Measurements from ENCODE around the gene APOL2.
"Not testable (repeated sequence)": the region's sequence is repeated elsewhere in the genome, so short reads cannot be mapped to it uniquely, and the experiment has no call there.

The APOL2 gene

DNA sequence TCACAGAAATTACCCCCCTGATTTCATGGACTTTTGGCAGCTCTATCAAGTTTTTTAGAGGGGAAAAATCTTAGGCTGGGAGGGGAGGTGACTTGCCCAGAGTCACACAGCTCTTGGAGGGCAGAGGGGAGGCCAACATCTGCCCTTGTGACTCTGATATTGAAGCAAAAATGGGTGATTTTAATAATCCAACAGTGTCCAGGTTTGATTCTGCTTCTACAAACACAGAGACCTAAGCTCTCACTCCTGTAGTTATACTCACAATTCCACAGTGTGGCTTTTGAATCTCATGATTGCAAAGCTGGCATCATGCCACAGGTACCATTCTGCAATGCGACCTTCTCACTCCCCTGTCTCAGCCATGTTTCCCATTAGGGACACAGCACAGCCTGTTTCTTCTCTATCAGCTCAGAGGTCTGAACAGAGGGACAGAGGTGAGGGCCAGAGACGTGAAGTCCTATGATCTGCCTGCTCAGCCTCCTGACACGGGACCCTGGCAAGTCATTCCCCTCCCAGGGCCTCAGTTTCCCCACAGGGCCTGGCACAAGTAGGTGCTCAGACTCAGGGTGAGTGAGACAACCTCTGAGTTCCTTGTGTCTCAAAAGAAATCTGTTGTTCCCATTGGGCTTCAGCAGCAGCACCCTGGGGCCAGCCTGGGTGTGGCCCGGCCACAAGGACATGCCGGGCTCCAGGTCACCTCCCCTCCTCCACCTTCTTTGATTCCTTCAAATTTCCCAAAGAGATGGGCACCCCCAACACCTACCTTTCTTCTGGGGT is 766 bp downstream of the APOL2 start:
- DNase-seq: no peak

DNA sequence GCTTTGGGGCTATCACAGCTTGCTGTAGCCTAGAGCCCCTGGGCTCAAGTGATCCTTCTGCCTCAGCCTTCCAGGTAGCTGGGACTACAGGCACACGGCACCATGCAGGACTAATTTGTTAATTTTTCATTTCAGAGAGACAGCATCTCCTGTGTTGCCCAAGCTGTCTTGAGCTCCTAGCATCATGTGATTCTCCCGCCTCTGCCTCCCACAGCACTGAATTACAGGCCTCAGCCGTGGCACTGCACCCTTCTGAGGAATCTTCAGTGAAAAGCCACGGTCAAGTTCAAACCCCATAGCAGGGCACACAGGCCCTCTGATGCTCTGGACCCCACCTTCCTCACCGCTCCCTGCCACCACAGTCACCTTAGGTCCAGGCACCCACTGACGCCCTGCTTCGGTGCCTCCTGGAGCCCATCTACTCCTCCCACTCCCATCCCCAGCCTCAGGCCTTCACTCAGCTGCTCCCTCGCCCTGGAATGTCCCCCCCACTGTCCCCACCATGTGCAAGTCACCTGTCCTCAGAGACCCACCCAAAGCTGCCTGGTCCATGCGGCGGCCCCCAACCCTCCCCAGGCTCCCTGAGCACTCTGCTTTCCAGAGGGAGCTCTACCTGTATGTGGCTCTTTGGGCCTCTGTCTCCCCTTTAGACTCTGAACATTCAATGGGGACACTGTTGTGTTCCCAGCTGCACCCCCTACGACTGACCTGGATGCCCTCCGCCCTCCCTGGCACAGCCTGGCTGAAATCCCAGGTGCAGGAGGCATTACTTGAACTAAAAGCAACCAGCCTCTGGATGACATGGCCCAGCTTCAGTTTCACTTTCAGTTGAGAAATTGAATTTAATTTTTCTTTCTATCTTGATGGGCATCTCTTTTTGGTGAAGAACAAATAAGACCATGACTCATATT is 1.6 kb downstream of the APOL2 start:
- peak; percentile 47 for DNase-seq

DNA sequence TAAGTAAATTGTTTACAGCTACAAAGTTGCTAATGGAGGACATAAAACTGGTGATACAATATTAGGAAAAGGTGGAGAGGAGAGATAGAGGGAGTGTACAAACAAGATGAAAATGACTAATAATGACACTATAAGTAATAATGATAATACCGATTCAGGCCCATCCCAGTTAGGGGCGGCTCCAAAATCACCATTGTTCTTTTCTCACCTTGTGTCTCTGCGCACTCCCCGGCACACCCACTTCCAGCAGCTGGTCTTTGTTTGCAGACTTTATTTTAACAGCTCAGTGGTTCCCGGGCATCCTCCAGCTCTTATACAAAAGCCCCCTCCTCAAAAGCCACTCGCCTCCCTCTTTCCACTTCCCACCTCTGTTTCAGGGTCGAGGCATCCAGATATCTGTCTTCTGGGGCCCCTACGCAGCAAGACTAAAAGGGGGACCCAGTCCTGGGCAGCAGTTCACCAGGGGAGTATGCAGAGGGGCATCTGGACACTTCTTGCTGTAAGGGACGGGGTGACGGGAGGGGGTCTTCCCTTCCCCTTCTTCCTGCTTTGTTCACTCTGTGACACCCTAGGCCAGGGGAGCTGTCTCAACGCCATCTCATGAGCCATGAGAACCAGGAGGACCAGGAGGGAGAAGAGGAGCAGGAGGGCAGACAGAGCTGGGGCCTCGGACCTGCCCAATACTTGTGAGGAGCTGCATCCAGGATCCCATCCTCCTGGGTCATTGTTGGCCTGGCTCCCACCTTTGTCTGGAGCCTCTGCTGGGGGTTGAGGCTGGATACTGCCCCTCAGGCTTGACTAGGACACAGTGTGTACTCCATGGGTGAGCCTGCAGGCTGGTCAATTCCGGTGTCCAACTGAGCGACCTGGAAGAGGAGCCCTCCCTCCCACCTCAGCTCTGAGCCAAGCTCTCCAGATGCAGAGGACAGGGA is 2.7 kb downstream of the APOL2 start:
- no peak for DNase-seq

DNA sequence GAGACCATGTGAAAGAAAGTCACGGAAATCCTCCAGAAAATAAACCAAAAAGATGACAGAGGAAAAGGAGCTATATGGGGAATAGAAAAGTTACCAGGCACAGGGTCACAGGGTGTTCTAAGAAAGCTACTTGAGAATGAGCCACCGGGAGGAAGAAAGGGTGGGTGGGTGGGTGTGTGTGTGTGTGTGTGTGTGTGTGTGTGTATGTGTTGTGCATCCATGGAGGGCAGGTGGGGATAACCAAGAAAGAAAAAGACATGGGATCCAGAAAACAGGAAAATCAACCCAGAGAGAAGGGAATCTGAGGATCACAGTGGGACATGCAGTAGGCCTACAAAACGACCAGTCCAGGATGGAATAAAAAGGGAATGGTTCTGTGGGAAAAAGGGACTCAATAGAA is 3.7 kb downstream of the APOL2 start:
- no peak for DNase-seq

DNA sequence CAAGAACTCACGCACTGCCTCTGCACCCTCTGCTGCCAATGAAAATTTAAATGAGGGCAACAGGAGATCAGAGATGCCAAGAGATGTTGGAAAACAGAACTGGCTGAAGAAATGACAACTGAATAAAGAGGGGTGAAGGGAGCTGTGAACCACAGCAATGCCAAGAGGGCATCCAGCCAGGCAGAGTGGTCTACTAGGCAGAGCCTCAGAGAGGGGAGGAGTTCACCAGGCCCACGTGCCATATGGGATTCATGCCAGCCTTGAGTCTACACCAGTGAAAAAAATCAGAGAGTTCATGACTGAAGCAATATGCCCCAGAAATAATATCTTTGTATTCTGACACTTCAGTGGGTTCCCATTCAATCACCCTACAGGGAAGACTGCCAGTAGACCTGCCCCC is 4.4 kb downstream of the APOL2 start:
- DNase-seq: no peak

DNA sequence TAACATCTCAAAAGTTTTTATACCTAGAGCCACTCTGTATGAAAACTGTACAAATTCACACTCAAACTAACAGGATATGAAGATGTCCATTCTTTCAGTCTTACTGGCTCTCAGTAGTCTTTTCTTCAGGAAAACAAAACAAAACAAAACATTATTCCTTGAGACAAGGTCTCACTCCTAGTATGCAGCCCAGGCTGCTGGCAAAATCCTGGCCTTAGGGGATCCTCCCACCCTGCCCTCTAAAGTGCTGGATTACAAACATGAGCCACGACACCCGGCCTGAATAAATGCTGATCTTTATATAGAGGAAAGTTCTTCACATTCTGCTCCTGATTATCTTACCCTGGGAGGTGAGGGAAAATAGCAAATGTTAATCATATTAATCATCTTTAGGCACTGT is 5.1 kb downstream of the APOL2 start:
- no peak for DNase-seq

DNA sequence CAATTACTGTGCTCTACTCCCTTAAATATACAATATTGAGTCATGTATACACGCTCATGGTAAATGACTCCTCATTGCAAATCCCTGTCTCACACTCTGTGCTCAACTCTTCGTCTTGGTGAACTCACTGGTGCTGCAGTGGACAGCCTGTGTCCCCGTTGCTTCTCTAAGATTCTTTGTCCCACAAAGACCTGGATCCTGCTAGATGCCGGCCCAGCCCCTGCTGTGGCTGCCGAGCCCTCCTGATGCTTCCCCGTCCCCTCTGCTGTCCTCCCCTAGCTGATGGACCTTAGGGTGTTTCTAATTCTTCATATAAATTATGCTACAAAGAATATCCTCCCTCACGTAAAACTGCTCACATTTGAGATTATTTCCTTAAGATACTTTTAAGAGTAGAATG is 5.5 kb downstream of the APOL2 start:
- DNase-seq: no peak

DNA sequence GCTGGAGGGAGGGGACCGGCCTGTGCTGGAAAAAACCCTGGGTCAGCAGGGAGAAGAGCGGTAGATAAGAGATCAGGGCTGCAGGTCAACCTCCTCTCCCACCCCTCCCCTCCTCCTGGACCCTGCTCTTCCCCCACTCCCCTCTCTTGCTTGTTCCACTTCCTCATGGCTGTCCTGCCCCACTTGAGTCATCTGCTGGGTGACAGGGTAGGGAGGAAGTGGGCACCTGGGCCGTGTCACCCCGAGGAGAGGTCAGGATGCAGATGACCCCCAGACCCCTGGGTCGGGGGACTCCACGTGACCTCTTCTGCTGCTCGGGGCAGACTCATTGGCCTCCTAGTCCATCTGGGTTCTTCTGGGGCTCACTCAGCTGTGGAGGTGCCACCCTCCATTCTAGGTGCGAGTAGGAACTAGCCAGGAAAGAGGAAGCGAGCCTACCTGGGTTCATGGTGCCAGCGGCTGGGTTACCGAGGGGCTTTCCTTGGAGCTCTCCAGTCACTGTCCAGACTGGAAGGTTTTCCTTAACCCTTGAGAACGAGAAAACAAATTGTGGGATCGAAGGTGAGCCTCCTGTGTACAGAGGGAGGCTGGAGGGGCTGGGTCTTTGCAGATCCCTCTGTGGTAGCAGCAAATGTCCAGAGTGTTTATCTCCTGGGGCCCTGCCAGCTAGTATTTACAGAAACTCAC is 6.5 kb downstream of the APOL2 start:
- DNase-seq: no peak

DNA sequence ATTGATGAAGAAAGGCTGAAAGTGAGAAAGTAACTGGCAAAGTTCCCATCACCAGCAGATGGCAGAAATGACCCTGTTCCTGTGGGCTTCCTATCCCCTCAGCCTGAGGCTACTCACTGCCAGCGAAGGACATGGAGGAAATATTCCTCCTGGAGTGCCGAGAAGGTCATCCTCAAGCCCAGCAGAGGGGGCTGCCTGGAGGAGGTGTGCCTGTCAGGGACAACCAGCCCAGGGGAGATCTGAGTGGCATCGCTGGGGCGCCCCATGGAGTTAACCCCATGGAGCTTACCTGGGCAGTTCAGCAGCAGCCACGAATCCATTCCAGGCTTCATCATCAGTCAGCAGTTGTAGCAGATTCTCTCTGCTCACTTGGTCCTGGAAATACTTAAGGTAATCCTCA is 8.3 kb downstream of the APOL2 start:
- not testable (repeated sequence) for DNase-seq

DNA sequence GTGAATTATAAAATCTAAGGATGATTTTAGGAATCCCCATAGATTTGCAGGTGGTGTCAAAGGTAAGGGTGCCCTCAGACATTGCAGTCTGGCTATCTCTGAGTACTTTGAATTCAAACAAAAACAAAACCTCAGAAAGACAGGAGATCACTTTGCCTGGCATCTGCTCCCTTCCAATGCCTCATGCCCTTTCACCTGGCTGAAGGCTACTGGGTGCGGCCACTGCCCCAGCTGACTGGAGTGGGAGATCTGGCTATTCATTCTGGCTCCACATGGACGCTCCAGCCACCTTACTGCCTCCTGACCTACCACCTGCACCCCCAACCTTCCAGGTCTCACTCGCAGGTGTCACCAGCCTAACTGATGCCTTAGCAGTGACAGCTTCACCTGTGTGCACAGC is 9.7 kb downstream of the APOL2 start:
- DNase-seq: not testable (repeated sequence)

DNA sequence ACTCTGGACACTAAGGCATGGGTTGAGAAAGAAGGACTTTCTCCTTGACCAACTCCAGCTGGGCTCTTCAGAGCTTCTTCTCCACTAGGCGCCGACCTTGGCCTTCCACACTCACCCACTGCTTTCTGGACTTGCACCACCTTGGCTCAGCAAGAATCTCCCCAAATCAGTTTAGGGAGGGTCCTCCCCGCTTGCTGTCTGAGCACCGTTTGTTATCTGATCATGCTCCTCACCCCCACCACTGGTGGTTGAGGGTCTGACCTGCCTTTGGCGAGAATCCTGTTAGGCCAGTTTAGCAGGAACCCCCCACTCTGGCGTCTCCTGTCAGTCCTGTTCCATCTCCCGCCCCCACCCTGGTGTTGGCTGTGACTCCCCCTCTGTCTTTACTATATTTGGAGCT is 10.4 kb downstream of the APOL2 start:
- DNase-seq: no peak

DNA sequence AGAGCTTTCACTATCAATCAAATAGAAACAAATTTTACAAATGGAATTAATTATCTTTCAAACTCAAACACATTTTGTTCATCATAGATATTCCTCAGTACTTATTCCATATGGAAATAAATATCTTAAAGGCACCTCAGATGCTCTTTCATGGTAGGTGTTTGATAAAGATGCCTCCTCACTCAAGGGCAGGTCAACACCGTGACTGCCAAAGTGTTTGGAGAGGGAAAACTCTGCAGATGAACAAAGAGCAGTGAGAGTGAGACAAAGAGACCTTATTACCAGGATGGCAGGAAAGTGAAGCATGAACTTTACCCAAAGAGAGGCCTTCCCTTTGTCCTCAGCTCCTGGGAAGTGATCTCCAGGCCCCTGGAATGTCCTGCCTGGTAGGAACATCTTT is 11.0 kb downstream of the APOL2 start:
- DNase-seq: not testable (repeated sequence)

DNA sequence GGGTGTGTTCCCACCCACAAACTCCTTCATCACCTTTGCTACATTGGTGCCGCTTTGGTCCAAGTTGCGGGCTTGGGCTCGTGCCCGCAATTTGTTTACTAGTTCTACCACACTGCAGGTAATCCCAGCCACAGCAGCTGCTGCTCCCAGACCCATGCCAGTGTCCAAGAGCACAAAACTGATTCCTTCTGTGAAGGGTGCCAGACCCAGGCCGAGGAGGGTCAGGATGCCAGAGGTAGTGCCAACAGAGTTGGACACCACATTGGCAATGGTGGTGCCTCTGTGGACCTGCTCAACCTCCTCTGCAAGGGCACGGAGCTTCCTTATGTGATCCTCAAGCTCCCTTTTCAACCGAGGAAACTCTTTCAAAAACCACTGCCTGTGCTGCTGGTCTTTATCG is 11.5 kb downstream of the APOL2 start:
- no peak for DNase-seq

DNA sequence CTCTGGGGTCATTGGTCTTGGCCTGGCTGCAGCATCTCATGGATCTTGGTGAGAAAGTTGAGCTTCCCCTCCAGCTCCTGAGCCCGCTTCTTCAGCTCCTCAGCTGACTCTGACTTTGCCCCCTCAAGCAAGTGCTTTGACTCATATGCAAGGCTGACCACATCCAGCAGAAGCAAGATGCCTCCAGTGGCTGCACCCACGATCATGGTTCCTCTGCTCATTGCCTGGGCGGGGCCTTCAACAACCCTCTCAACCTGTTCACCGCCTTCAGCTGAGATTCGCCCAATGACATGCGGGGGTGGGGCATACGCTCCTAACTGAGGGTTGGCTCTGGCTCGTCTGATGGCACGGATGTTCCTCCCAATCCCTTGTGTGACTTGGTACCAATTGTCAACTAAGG is 11.9 kb downstream of the APOL2 start:
- no peak for DNase-seq

DNA sequence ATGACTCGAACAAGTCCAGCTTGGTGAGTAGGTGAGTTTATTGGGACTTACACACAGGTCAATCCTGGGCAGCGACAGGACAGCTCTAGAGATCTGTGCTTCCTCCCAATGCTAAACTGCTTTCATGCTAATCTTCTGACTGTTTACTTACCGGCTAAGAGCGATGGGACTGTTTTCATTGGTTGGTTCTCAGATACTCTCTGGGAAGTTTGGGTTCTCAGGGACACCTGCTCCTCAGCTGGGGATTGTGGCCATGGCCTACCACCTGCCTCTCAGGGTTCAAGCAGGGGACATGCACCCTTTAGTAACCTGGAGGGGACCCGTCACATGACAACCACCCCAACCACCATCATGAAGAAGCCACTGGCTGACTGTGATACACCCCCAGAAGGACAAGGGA is 13.1 kb downstream of the APOL2 start:
- DNase-seq: no peak

DNA sequence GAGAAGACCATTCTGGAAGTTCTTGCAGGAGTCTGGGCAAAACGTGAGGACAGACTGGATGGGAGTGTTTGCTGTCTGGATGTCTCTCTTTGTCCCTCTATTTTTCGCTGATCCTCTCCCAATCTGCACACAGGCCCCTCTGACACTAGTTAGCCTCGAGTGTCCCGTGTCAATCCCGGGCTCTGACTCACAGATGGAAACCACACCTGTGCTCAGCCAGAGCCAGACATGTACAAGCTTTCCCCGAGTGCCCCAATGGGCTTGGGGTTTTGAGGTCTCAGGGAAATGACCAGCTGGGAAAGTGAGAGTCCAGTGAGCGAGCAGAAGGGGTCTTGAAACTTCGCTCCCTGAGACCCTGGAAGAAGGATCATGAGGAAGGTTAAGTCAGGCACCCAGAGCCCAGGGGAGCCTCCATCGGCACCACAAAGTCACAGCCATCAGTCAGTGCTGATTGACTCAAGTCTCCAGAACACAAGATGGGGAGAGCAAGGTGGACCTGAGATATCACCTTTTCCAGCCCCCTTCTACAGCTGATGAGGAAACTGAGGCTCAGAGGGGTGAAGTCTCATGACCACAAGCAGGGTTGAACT is 13.9 kb downstream of the APOL2 start:
- no peak for DNase-seq

DNA sequence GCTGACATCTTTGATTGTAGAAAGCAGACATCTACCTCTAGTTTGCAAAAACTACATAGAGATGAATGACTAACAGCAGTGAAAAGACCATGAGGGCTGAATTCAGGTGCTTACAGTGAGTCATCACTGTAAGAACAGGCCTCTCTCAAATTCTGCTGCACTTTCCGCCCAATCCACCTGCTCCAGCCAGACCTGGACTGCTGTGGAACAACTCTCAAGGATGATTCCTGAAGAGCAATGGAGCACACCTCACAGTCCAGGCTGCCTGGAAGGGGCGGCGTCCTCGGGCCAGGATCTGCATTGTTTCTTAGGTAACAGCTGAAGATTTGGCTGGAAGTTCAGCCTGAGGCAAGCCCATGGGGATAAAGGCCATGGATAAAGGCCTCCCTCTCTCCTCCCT is 15.1 kb downstream of the APOL2 start:
- no peak for DNase-seq

DNA sequence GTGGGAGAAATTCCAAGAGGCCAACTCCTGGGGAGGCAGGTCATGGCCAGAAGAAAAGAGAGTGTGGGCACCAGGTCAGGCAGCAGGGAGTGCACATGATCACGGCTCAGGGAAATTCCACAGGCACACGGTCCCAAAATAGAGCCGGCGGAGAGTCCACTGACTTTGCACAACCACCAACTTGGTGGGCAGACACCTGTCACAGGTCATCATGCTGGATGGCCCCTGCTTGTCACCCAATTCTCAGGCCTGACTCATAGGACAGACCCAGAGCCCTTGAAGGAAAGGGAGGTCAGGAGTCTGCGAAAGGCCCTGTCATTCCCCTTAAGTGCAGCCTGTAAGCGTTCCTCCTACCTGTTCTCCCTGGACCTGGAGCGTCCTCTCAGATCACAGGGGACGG is 15.8 kb downstream of the APOL2 start:
- no peak for DNase-seq

DNA sequence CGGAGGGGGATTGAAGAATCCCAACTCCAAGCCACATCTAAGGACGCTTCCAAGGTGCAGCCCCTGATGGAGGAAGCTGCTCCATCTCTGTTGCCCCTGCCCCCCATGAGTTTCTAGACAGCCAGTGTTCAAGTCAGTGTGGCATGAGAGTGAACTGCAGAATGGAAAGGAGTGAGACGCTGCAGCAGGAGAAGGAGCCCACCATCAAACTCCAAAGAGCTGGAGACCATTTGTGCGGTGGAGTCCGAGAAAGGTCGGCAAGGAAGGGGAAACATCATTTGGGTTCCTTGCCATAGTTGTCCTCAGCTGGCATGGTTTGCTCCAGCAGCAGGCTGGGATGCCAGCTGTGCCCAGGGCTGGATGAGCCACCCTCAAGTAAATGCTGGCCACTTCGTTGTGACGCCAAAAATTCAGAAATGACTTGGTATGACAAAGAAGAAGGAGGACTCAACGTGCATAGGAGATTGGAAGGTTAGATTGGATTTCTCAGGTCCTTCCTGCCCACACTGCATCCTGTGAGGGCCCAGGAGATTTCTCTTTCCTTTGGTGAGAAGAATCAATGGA is 16.4 kb downstream of the APOL2 start:
- DNase-seq: no peak

DNA sequence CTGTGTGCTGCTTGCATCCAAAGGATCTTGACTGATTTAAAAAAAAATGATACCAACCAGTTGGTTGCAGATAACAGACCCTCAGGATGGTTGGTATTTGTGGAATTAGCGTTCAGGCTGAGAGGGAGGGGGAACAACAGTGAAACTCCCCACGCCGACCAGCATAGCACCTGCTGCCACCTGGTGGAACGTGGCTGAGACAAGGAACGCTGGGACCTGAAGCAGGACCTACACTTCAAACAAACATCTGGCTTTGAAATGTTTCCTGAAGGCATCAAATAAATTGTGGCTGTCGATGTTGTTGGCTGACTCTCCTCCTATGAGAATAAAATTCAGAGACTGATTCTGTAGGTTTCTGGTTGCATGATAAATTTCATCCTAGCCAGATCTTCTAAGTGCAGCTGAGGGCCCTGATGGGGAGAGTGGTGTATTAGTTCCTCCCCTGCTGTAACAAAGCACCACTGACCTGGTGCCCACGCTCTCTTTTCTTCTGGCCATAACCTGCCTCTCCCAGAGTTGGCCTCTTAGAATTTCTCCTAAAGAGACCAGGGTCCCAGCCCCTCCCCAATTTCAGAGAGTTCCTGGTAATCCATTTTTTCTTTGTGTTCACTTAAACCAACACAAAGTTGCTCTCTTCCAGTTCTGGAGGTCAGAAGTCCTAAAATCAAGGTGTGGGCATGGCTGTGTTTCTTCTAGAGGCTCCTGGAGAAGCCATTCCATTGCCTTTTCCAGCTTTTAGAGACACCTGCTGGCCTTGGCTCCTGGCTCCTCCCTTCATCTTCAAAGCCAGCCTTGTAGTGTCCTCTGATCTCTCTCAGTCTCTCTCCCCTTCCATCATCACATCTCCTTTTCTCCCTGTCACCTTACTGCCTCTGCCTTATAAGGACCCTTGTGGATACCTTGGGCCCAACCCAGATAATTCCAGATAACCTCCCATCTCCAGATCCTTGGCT is 17.3 kb downstream of the APOL2 start:
- DNase-seq: peak; percentile 55

Measured in CD4-positive, alpha-beta T cell treated with Interleukin-10 for 1 hour (primary cell).